Tibial artery (tissue), 4 donors: Measurements from ENCODE around the gene FOLR3.

Source experiments
- DNase-seq, 2 donors: peaks; one replicate each; pipeline ENCODE4 v3.0.0-alpha.2; 2019
- H3K27ac ChIP-seq, 2 donors: fragments of 200-600 bp; sonication (generic) in 1 of 2; 1 replicate in 1 of 2; 2 replicates in 1 of 2; pipeline ENCODE4 v1.5.1; 2018 to 2019; ENCODE audit warnings: mild to moderate bottlenecking in 1 of 2
- H3K27me3 ChIP-seq, 2 donors: fragments of 200-600 bp; sonication (generic) in 1 of 2; one replicate each; pipeline versions ENCODE4 v1.5.1 to v1.6.0; 2016 to 2019
- H3K36me3 ChIP-seq, 3 donors: fragments of 200-600 bp; sonication (generic) in 2 of 3; one replicate each; pipeline ENCODE4 v1.5.1; 2016 to 2019; ENCODE audit warnings: mild to moderate bottlenecking in 2 of 3
- H3K4me1 ChIP-seq, 4 donors: fragments of 200-600 bp; sonication (generic) in 2 of 4; 1 replicate in 3 of 4; 2 replicates in 1 of 4; pipeline ENCODE4 v1.5.1; 2016 to 2019
- H3K4me3 ChIP-seq, 2 donors: fragments of 200-600 bp; sonication (generic) in 1 of 2; 1 replicate in 1 of 2; 2 replicates in 1 of 2; pipeline ENCODE4 v1.5.1; 2018 to 2019; ENCODE audit warnings: mild to moderate bottlenecking in 2 of 2
- H3K9me3 ChIP-seq, 3 donors: fragments of 200-600 bp; sonication (generic) in 1 of 3; one replicate each; pipeline ENCODE4 v1.5.1; 2016 to 2019
- intact Hi-C: fragments of 100-400 bp; cut with DNase I; formaldehyde crosslinking; loops from one replicate; pipeline ENCODE4 v1.15.0; 2023; ENCODE audit warnings: low total_unique reads
- TF ChIP-seq, protein P1 (sequence below), 2 experiments: fragments of 200-600 bp in 1 of 2; fragments of 450-650 bp in 1 of 2; IDR thresholded peaks; one replicate each; pipeline ENCODE4 v1.5.1; 2017 to 2019; ENCODE audit warnings: antibody characterized with exemption in 2 of 2, mild to moderate bottlenecking in 1 of 2, moderate library complexity in 1 of 2

The FOLR3 gene

DNA sequence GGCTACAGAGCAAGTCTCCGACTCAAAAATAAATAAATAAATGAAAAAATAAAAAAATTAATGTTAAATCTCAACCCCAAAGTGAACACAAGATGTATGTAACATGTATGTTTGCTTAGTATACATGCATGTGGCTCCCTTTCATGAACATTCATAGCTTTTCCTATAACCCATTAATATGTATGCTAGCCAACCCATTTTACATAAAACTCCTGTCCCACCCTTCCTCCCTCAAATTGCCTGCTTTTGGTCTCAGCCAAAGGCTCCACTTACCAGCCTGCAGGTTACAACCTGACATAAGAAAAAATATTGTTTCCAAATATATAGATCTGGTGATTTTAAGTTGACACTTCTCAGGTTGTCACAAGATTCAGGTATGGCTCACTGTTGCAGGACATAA, 52.7 kb downstream of the FOLR3 start:
- DNase-seq, result no peak
- Histone ChIP-seq H3K4me1 (peaks cover 0 to 5% (median 0%) of the 10 kb centered on the region in 4 donors), H3K9me3 (no peaks in the 10 kb centered on the region), H3K27ac (no peak overlapping the region), H3K36me3 (no peaks in the 10 kb centered on the region), H3K4me3 (no peak overlapping the region), H3K27me3 (no peaks in the 10 kb centered on the region)
- intact Hi-C loops, result no loop called here
- TF ChIP-seq, protein P1, sequence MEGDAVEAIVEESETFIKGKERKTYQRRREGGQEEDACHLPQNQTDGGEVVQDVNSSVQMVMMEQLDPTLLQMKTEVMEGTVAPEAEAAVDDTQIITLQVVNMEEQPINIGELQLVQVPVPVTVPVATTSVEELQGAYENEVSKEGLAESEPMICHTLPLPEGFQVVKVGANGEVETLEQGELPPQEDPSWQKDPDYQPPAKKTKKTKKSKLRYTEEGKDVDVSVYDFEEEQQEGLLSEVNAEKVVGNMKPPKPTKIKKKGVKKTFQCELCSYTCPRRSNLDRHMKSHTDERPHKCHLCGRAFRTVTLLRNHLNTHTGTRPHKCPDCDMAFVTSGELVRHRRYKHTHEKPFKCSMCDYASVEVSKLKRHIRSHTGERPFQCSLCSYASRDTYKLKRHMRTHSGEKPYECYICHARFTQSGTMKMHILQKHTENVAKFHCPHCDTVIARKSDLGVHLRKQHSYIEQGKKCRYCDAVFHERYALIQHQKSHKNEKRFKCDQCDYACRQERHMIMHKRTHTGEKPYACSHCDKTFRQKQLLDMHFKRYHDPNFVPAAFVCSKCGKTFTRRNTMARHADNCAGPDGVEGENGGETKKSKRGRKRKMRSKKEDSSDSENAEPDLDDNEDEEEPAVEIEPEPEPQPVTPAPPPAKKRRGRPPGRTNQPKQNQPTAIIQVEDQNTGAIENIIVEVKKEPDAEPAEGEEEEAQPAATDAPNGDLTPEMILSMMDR (IDR thresholded peaks at IDR 0.05), result no peak
